Measurements from ENCODE around the gene ABHD13.
"Not testable (repeated sequence)": the region's sequence is repeated elsewhere in the genome, so short reads cannot be mapped to it uniquely, and the experiment has no call there.

The ABHD13 gene

DNA sequence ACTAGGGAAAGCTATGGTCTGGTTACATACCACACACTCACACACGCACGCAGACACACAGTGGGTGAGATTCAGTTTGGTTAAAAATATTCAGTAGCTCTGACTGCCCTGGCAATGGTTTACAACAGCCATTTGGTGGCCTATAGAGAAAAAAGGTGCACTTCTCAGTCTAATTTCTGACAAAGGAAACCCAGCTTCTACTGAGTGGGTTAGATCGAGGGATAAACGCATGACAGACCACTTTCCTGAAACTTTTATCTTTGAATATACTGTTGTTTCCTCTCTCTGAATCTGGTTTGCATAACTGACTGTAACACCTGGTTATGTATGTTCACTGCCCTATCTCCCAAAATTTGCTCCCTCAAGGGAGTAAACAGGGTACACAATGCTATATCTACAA lies 5.3 kb upstream of the ABHD13 start:
- no peak for TF ChIP-seq POLR2A (IDR thresholded peaks at IDR 0.05; ENCODE audit: low read depth, low read length)
- no peak for FAIRE-seq
- no peak for DNase-seq (ENCODE audit: insufficient read length, low spot score)

DNA sequence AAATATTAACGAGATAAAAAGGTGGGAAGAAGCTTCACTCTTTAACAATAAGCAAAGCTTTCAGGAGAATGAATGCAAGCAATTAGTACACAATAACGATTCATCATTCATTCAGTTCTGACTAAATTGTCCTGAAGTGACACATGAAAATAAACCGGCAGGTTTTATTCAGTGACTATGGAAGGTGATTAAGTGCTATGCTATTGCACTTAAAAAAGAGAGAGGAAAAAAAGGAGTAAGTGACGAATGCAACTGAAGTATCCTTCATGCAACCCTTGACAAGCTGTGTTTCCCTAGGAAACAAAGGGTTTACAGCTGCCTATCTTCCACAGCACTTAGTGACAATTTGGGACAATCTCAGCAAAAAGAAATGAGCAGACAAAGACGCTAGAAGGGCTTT lies 4.2 kb upstream of the ABHD13 start:
- no peak for TF ChIP-seq POLR2A (IDR thresholded peaks at IDR 0.05; ENCODE audit: low read depth, low read length)
- DNase-seq (ENCODE audit: insufficient read length, low spot score), result no peak
- peak; percentile 91 for FAIRE-seq

DNA sequence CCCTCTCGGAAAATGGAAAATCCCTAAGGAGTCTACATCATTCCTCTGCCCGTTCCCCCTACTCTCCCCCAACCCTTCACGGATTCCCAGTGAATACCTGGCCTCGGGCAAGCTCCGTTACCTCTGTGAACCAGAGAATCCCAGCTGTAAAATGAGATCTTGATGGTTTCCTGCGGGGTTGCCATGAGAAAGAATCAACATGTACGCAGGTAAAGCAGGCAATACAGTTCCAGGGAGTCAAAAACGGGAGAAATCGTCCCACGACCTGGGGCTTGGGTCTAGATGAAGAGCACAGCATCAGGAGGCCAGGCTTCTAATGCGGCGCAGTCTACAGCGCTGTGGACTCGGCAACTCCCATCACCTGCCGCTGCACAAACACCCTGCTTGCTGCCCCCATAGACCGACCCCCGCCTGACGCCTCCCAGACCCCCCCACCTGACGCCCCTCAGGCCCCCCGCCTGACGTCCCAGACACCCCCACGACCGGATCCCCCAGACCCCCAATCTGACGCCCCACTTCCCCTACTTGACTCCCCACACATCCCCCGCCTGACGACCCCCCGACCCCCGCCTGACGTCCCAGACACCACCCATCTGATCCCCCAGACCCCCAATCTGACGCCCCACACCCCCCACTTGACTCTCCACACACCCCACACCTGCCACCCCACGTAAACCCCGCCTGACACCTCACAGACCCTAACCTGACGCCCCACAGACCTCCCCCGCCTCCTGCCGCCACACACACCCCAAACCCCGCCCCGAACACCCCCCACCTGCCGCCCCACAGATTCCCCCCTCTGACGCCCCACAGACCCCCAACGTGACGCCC lies 3.5 kb upstream of the ABHD13 start:
- peak; percentile 23 for FAIRE-seq
- TF ChIP-seq POLR2A (IDR thresholded peaks at IDR 0.05; ENCODE audit: low read depth, low read length), result no peak
- DNase-seq (ENCODE audit: insufficient read length, low spot score), result no peak

- DNase-seq (ENCODE audit: insufficient read length, low spot score) (peak; percentile 99), FAIRE-seq (peak; percentile 95)
- peak; percentile 53; the same call in 1 of the 2 replicates for TF ChIP-seq POLR2A (IDR thresholded peaks at IDR 0.05; ENCODE audit: low read depth, low read length)
Observed at GRCh38 chr13:108215436-108215835, 2.8 kb upstream of the ABHD13 start, which contains the start of gene LIG4. TSS of gene LIG4 (minus strand) at chr13:108215536. CDS start at chr13:108211268, 4,268 bp downstream.

DNA sequence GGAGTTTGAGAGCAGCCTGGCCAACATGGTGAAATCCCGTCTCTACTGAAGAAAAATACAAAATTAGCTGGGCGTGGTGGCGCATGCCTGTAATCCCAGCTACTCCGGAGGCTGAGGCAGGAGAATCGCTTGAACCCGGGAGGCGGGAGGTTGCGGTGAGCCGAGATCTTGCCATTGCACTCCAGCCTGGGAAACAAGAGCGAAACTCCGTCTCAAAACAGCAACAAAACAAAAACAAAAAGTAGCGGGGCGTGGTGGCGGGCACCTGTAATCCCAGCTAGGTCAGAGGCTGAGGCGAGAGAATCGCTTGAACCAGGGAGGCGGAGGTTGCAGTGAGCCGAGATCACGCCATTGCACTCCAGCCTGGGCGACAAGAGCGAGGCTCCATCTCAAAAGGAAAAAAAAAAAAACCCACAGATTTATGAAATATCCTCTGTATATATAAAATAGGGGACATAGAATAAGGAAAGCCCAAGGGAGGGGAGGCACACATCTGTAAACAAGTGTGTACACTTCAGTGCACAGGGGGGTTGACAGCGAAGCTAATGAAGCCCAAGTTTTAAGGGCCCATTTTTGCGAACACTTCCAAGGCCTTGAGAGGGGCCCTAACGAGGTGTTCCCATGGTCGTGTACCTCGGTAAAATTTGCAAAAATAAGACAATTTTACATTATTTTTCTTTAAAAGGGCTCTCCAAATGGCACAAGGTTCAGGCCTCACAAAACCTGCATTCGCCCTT lies 717 bp upstream of the ABHD13 start:
- DNase-seq (ENCODE audit: insufficient read length, low spot score); FAIRE-seq: not testable (repeated sequence)

- TF ChIP-seq POLR2A (IDR thresholded peaks at IDR 0.05; ENCODE audit: low read depth, low read length), result no peak
- FAIRE-seq (no peak), DNase-seq (ENCODE audit: insufficient read length, low spot score) (no peak)
Observed at GRCh38 chr13:108220041-108220440, 1.8 kb downstream of the ABHD13 start.

DNA sequence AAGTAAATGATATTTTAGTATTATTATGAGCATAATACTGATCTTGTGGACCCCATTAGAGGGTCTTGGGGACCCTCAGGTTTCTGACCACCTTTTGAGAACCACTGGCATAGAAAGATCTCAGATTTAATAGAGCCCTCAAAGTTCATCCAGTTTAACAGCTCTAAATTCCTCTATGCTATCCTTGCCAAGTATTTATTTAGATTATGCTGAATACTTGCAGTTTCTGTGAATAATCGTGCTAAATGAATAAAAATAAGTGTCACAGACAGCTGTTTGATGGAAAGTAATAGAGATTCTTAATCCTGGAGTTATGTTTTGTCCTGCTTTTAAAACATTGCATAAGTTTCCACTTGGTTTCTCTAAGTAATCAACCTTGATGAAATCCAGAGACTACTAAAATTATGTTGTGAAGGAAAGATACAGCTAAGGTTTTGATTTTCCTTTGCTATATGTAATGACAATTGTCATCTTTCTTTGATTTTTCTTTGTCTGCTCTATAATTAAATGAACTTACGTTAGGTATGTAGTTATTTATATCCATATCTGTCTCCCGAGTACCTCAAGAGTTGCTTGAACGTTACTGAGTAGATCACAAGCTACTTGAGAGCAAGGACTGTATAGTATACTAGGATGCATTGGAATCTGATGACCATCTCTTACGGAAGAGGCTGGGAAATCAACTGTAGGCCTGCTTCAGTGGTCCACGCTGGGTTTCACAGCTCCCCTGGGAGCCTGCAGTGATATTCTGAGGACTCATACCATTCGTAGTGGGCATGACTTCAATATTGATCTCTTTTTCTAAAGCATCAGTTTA lies 5.7 kb downstream of the ABHD13 start:
- no peak for TF ChIP-seq POLR2A (IDR thresholded peaks at IDR 0.05; ENCODE audit: low read depth, low read length)
- FAIRE-seq, result peak; percentile 66
- DNase-seq (ENCODE audit: insufficient read length, low spot score), result no peak

- TF ChIP-seq POLR2A (IDR thresholded peaks at IDR 0.05; ENCODE audit: low read depth, low read length), result no peak
- FAIRE-seq (no peak), DNase-seq (ENCODE audit: insufficient read length, low spot score) (no peak)
Observed at GRCh38 chr13:108225440-108225839, 7.2 kb downstream of the ABHD13 start.

- DNase-seq (ENCODE audit: insufficient read length, low spot score) (no peak), FAIRE-seq (no peak)
- no peak for TF ChIP-seq POLR2A (IDR thresholded peaks at IDR 0.05; ENCODE audit: low read depth, low read length)
Observed at GRCh38 chr13:108226184-108226583, 8.0 kb downstream of the ABHD13 start.

GRCh38 chr13:108227651-108228272 lies 9.6 kb downstream of the ABHD13 start:
- FAIRE-seq (peak; percentile 98), DNase-seq (ENCODE audit: insufficient read length, low spot score) (no peak)
- TF ChIP-seq POLR2A (IDR thresholded peaks at IDR 0.05; ENCODE audit: low read depth, low read length), result no peak

DNA sequence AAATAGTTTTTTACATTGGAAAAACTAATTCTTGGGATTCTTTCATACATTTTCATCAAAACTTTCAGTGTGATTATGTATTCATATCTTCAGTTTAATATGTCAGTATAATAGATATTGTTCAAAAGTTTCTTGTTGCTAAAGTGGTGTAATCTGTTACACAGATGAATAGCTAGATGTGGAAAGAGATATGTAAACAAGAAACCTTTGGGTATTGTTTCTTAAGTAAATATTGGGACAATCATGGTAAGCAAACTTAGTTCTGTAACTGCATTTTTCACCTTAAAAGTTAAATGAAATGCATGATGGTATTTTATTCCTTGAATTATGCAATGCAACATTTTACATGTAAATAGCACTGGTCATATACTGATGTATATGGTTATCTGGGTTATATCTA lies 12.2 kb downstream of the ABHD13 start:
- no peak for FAIRE-seq
- TF ChIP-seq POLR2A (IDR thresholded peaks at IDR 0.05; ENCODE audit: low read depth, low read length), result no peak
- no peak for DNase-seq (ENCODE audit: insufficient read length, low spot score)

DNA sequence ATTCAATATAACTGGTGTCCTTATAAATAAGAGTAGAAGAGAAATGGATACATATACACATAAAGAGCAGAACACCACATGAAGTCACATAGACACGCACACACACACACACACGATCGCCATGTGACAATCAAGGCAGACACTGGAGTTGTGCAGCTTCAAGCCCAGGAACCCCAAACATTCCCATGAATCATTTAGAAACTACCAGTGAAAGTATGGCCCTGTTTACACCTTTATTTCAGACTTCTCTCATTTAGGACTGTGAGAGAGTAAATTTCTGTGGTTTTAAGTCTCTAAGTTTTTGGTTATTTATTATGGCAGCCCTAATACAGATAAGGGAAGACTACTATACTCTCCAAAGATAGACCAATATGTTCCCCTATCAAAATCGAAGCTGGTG lies 31.0 kb downstream of the ABHD13 start:
- DNase-seq (ENCODE audit: insufficient read length, low spot score), result no peak
- no peak for TF ChIP-seq POLR2A (IDR thresholded peaks at IDR 0.05; ENCODE audit: low read depth, low read length)
- FAIRE-seq, result peak; percentile 69

- TF ChIP-seq POLR2A (IDR thresholded peaks at IDR 0.05; ENCODE audit: low read depth, low read length), result no peak
Observed at GRCh38 chr13:108257248-108257647, 39.1 kb downstream of the ABHD13 start.

More at GRCh38 chr13:108257248-108257647, 39.1 kb downstream of the ABHD13 start:
- DNase-seq (ENCODE audit: insufficient read length, low spot score) (no peak), FAIRE-seq (no peak)
